GM21447 (cell line): ENCODE measurements around the gene CTNS.

Experiments
- ATAC-seq: cut with Tn5 transposase; IDR thresholded peaks from one replicate; pipeline ENCODE4 v1.9.1; 2021; ENCODE audit not compliant: unreplicated experiment

CTNS gene

GRCh38 chr17:3708366-3708765 is 71.8 kb downstream of the CTNS start:
- no peak for ATAC-seq

- ATAC-seq = peak; percentile 91
These were observed 74.4 kb downstream of the CTNS start for GRCh38 chr17:3710951-3711383.
